GM19397 (cell line): Measurements from ENCODE around the gene C2orf68.
"Not testable (repeated sequence)": the region's sequence is repeated elsewhere in the genome, so short reads cannot be mapped to it uniquely, and the experiment has no call there.

Experiments used
- ATAC-seq: cut with Tn5 transposase; IDR thresholded peaks from one replicate; pipeline ENCODE4 v1.9.1; 2021; ENCODE audit warnings: mild to moderate bottlenecking, moderate library complexity; ENCODE audit not compliant: unreplicated experiment

Gene C2orf68

DNA sequence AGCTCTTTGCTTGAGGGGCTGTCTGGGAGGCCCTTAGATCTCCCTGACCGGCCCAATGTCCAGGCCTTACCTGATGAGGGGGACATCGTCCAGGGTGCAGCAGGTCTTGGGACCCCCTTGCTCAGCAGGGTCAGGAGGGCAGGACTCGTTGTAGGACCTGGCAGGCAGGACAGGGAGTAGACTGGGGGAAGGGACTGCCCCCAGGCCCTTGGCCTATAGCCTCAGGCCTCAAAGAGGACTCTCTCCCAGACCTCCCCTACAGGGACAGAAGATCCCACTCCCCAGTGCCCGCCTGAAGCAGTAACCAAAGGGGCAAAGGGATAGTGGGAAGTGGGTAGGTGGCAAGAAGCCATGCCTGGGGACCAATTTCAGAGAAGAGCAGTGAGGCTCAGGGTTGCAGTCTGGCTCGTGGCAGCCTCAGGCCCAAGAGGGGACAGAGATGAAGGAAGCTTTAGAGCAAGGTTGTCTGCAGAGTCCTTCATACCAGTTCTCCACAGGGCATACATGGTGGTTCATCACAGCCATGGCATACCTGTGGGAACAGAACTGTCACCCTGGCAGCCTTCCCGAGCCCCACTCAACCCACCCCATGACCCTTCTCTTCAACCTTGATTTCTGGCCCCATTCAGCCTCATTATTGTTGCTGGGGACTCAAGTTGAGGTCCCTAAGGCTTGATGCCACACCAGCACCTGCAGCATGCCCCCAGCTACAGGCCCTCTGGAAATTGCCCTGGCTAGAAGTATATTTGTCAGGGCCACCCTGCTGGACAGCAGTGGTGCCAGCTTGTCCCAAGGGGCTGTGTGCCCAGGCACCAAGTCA is 10.7 kb downstream of the C2orf68 start:
- ATAC-seq: no peak

DNA sequence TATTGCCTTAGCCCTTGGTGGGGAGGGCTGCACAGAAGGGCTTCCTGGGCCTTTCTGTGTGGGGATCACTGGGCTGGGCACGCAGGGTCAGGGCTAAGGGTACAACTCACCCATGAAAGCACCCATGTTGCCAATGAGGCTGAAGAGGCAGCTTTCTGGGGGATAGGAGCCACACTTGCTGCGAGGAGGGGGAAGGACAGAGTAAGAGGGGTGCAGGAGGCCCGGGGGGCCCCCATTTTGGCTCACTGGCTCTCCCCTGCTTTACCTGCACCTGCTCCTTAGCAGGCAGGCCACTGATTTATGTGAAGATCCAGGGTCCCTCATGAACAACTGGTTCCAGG is 11.7 kb downstream of the C2orf68 start:
- no peak for ATAC-seq

DNA sequence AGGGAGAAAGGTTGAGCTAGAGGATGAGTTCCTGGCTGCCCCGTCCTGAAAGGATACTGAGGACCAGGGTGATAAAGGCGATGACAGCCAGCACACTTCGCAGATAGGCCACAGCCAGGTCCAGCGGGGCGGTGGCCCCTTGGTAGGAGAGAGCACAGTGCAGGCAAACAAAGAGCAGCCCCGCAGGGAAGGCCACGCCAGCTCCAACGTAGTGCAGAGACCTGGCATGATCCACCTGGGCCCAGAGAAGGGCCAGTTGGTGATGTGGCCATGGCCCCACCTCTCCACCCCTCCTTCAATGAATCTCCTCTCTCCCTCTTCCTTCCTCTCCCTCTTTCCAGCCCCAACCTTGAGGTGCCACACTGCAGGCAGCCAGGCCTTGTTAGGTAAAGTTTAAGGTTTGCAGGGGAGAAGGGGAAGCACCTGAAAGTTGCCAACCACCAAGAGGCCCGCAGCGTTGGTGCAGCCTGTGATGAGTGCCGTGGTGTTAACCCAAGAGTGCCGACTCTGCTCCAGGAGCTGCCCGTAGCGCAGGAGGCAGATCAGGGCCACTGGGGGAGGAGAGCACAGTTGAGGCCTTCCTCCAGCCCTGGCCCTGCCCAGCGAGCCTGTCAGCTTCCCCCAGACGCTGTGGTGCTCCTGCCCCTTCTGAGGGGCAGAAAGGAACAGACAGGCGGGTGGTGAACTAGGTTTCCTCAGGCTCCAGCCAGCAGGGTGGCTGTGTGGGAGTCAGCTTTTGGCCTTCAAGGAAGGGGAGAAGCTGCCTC is 12.2 kb downstream of the C2orf68 start:
- no peak for ATAC-seq

DNA sequence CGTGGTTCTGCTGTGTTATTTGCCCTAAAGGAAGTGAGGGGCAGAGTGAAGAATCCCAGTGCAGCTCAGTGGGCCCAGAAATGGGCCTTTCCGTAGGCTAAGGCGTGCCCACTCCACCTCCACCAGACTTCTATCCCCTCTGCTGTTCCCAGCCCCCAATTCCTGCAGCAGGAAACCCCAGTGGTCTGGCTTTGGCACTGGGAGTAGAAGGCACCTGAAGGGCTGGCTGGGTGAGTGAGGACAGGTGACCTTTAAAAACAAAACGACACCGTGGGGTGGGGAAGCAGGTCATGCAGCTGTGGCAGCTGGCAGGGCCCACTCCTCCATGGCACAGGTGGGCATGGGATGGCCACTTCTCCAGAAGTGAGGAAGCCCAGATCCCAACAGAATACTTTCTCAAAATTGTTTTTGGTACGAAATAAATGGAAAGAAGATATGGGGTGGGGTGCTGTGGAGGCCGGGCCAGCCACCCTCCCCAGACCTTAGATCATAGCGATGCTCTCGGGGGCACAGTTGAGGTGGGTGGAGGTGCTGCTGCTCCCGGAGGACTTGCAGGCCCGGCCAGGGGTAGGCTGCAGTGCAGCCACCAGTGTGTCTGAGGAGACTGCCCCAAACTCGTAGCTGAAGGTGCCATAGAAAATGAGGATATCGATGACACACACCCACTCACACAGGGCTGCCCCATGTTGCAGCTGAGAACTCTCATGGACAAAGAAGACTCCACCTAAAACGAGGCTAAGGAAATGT is 13.1 kb downstream of the C2orf68 start:
- ATAC-seq: no peak

DNA sequence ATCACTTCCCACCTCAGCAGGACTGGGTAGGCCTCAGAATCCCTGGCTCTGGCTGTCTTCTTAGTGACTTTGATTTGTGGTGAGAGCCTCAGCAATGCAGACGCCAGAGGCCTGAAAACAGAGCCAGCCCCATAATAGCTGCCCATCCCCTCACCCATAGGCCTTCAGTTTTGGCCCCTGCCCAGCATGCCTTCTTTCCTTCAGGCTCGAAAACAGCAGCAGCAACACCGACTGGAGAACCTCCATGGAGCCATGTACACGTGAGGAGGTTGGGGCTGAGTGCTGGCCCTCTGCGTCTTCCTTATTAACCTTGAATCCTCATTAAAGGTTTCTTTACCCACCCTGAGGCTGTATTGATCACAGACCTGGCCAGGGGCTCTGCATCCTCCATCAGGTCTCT is 14.6 kb downstream of the C2orf68 start:
- ATAC-seq: no peak

DNA sequence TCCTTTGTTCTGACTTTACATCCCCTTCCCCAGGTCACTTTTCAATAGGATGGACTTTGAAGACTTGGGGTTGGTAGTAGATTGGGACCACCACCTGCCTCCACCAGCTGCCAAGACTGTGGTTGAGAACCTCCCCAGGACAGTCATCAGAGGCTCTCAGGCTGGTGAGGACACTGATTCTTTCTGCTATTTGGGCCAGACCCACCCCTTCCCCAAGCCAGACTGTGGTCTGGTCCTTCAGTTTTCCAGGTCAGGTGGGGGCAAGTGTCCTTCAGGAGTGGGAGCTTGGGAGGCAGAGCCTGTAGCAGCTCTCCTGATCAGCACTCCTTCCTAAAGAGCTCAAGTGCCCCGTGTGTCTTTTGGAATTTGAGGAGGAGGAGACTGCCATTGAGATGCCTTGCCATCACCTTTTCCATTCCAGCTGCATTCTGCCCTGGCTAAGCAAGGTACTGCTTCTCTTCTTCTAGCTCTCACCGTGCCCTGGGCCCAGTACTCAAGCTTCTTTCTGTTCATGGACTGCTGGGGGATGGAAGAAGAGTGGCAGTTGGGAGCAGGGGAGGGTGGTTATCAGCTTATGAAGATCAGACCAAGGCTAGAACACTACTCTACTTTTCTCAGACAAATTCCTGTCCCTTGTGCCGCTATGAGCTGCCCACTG is 15.3 kb downstream of the C2orf68 start:
- ATAC-seq: no peak

DNA sequence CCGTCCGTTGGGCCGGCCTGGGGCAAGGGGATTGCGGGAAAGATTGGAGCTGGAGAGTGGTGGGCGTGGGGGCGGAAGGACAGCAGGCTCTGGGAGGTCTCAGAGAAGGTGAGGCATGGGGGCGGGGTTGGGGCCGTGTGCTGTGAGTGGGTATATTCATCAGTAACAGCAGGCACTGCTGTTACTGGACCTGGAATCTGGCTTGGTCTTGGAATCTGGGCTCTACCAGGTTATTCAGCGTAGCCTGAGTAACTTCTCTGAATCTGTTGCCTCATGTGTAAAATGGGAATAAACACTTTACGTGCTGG is 15.9 kb downstream of the C2orf68 start:
- no peak for ATAC-seq

DNA sequence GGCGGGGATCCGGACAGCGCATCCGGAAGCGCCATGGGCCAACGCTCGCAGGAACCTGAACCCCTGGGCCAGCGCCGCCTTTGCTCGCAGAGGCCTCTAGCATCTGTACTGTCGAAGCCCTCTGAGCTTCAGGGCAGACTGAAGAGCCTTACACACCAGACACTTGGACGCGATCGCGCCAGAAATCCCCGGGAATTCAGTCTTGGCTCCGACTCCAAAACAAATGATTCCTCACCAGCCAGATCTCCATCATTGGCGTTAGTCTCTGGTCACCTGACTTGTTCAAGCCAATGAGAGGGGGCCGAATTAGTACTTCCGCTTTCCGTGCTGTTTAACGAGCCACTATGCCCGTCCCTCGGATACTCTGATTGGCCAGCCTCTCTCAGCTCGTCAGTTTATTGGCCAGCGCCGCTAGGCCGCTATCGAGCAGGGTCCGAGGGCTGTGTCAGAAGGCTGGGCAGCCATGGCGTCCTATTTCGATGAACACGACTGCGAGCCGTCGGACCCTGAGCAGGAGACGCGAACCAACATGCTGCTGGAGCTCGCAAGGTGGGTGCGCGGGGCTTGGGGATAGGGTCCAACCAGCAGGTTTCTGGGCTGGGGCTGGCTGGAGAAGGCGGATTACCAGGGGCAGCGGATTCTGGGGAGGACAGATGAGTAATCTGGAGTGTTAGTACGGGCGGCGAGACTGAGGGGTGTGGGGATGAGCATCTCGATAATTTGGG is 16.4 kb downstream of the C2orf68 start, which contains the start of gene RNF181:
Gene RNF181, plus strand, starts transcription at position 445 of the 725 bp plus-strand sequence. Its CDS starts 19 bp downstream, at position 464.
- ATAC-seq: peak; percentile 98

DNA sequence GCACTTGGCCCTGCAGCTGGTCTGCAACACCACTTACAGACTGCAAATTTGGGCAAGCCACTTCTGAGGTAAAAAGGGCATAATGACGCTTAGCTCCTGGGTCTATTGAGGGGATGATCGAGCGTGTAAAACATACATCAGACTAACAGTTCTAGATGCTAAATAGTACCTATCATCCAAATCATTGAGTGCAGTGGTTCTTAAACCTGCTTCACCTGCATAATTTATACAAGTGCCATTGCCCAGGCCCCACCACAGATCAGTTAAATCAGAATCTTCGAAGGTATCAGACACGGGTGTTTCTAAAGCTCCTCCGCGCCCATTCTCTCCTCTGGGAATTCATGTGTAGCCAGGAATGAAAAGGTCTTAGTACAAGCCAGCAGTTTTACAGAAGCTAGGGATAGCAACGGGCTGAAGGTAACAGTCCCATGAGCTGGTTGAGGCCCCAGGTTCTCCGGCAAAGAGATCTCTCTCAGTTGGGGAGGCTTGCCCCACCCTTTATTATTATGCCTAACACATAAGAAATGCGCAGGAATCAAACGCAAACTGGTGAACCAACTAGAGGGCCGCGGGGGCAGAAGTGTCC is 17.1 kb downstream of the C2orf68 start:
- ATAC-seq: no peak

DNA sequence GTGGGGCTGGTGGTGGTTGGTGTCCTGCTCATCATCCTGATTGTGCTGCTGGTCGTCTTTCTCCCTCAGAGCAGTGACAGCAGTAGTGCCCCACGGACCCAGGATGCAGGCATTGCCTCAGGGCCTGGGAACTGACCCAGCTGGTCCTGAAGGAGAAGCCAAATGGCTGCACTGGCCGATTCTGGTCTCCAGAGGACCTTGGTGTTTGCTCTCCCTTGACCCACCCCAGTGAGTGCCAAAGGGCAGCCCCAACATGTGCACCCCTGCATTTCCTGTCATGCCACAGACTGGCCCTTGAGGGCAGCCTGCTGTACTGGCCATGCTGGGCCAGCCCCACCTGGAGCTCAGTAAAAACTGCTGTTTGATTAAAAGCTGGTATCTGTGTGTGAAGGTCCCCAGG is 18.8 kb downstream of the C2orf68 start:
- no peak for ATAC-seq

DNA sequence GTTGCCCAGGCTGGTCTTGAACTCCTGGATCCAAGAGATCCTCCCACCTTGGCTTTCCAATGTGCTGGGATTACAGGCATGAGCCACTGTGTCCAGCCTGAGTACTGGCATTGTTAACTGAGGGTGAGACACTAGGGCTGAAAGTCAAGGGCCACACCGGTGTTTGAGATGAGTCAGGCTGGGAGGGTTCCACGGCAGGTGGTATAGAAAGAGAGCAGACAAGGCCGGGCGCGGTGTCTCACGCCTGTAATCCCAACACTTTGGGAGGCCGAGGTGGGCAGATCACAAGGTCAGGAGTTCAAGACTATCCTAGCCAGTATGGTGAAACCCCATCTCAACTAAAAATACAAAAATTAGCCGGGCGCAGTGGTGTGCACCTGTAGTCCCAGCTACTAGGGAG is 19.6 kb downstream of the C2orf68 start:
- not testable (repeated sequence) for ATAC-seq

DNA sequence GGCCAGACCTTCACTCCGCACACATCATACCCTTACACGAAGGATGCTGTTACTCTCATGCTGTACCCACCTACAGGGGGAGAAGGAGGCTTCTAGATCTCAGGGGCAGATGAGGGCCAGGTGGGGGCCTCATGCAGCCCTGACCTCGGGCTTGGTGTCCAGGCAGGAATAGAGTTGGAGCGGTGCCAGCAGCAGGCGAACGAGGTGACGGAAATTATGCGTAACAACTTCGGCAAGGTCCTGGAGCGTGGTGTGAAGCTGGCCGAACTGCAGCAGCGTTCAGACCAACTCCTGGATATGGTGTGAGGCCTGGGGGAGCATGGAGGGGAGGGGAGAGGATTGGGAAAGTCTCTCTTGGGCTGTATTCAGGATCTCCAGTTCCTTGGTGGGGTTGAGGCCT is 20.3 kb downstream of the C2orf68 start:
- no peak for ATAC-seq

DNA sequence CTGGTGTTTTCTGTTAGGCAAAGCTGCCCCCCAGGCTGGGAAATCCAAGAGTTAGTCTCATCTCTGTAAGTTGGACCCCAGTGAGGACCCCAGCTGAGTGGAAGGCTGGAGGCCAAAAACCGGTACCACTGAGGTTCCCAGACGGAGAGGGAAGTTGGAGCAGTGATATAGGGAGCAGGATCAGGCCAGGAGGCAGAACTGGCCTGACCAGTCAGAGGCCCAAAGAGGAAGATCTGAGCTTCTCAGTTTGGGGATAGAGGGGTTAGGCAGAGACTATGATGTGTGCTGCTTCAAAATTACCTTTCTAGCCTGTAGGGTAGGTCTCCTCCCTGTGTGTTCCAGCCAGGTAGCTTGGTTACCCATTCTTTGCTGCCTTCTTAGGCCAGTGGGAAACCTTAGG is 20.9 kb downstream of the C2orf68 start:
- ATAC-seq: no peak

DNA sequence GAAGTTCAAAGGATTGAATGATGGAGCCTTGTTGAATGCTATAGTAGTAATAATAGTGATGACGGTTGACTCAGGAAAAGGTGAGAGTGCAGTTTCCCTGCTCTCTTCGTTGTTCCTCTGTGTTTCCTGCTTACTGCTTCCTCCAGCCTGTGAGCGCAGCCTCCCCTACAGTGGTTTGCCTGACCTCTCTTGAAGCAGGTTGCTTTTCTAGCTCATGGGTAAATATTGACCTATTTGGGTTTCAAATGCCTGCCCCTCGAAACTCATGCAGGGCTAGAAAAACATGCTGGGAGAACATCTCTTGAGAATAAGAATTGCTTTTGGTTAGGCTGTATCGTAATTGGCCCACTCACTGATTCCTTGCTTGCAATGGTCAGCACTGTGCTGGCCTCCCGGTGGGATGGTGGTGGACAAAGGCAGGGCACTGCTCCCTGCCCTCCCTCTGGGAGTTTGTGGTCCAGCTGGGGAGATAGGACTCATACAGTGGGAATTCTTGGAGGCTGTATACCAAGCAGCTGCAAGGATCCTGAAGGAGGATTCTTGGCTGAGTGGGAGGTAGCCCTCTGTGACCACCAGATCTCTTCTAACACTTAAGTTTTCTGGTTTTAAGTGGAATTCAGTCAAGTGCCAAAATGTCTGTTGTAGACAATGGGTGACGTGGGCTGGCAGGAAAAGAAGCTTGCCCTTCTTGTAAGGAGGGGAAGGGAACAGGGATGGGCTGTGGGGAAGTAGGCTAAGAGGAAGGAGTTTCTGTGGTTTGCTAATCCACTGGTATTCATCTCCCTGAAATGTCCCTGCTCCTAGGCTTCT is 21.7 kb downstream of the C2orf68 start:
- ATAC-seq: no peak

DNA sequence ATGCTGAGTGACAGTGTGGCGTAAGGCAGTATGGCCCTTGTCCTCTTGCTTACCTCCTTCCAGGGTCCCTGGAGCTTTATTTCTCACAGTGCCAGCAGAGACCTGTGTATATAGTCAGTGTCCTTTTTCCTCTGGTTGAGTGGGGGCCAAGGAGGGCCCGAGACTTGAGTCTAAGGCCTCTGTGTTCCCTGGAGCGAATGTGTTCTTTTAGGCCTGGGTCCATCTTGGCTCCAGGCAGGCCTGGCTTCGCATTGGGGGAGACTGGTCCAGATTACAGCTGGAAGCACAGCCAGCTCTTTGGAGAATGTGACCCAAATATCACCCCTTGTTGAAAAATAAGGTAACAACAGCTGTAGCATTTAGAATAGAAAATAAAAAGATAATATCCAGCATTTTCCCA is 22.7 kb downstream of the C2orf68 start:
- ATAC-seq: no peak

DNA sequence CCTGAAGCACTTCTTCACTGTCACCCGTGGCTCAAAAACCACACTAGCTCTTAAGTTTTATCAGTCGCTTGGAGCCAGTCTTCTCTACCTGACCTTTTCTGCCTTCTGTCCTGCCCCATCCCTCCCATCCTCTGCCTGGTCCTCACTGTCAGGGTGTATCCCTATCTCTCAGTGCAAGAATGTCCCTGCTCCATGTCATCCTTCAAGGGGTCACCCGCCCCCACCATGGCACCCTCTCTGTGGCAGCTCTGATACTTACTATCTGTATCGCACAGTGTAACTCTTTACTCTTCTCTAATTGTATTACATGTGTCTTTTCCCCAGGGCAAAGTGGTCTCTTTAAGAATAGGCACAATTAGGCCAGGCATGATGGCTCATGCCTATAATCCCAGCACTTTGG is 23.2 kb downstream of the C2orf68 start:
- ATAC-seq: no peak

DNA sequence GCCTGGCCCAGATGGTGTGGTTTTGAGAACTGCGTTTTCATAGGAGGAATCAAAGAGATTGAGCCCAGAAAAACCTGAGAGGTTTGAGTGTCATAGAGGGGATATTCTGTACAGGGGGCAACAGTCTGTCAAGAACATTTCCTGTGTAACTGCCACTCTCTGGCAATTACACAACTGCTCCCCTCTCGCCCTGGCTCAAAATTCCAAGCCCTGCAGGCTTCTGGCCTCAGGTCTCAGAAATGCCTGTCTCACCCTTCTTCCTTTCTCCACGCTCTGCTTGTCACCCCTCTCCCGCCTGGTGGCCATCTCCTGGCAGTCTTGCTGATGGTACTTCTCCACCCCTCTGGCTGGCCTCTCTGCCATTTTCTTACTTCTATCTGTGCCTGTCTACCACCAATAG is 23.6 kb downstream of the C2orf68 start:
- no peak for ATAC-seq

DNA sequence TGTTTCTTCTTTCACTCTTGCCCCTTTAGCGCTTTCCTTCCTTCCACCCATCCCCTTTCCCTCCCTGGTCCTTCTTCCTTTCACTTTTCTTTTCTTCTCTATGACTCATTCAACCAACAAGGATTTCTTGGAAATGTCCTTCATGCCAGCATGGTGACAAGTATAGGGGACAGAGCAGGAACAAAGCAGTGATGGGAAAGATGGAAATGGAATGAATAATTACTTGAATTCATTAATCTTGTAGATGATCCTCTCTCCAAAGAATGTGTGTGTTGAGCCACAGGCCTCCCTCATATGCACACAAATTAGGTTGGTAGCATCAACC is 26.1 kb downstream of the C2orf68 start:
- no peak for ATAC-seq
